Caco-2 (cell line): ENCODE results near the gene TJAP1. TPM values are rescaled to one million over a fixed set of nuclear protein-coding genes. Genes with fewer than 3 reads are reported as not detected.

Experiments
- BruUV-seq: library from RNA; stranded (reverse); fragments of 400-500 nt; replicated peaks from 2 replicates; lab custom pipeline; 2021; lab: Mats Ljungman, UMichigan
- CTCF ChIA-PET: fragments of 300-600 bp; sonication (Branson Sonifier 250); formaldehyde crosslinking; loops from one replicate; lab custom pipeline; 2022; ENCODE audit warnings: antibody characterized with exemption; lab: Charles Lee
- POLR2A ChIA-PET: fragments of 300-600 bp; sonication (Branson Sonifier 250); formaldehyde crosslinking; loops from one replicate; lab custom pipeline; 2022; ENCODE audit warnings: antibody characterized with exemption; lab: Charles Lee
- DNase-seq, 2 experiments: peaks; one replicate each; pipeline versions ENCODE4 v3.0.0 to v3.0.0-alpha.2; 2020 to 2022
- H3K27me3 ChIP-seq: replicated peaks from 2 replicates; pipeline ENCODE4 v1.6.0; 2011; ENCODE audit warnings: low read length; ENCODE audit not compliant: control insufficient read depth, insufficient read depth
- H3K36me3 ChIP-seq: 2 replicates; pipeline ENCODE4 v1.5.1; 2011; ENCODE audit warnings: low read length; ENCODE audit not compliant: control insufficient read depth, insufficient read depth
- H3K4me1 ChIP-seq: fragments of 250-450 bp; sonication (Bioruptor Pico); 2 replicates; pipeline ENCODE4 v1.5.1; 2020; ENCODE audit warnings: mild to moderate bottlenecking
- H3K4me3 ChIP-seq: 2 replicates; pipeline ENCODE4 v1.5.1; 2011; ENCODE audit warnings: low read depth, mild to moderate bottlenecking, control low read depth, low read length
- H3K9me3 ChIP-seq: fragments of 250-450 bp; sonication (Bioruptor Pico); 2 replicates; pipeline ENCODE4 v1.5.1; 2020; ENCODE audit warnings: mild to moderate bottlenecking, moderate library complexity
- H3K27ac Mint-ChIP-seq: one replicate; pipeline ENCODE4 v1.8.0; 2022; ENCODE audit warnings: mixed read lengths; ENCODE audit not compliant: unreplicated experiment
- H3K27me3 Mint-ChIP-seq: one replicate; pipeline ENCODE4 v1.8.0; 2022; ENCODE audit warnings: mixed read lengths; ENCODE audit not compliant: insufficient read depth, unreplicated experiment
- H3K36me3 Mint-ChIP-seq: one replicate; pipeline ENCODE4 v1.8.0; 2022; ENCODE audit warnings: mild to moderate bottlenecking, mixed read lengths; ENCODE audit not compliant: insufficient read depth, unreplicated experiment
- H3K4me1 Mint-ChIP-seq: one replicate; pipeline ENCODE4 v1.8.0; 2022; ENCODE audit warnings: low read depth, mixed read lengths; ENCODE audit not compliant: unreplicated experiment
- H3K4me3 Mint-ChIP-seq: one replicate; pipeline ENCODE4 v1.8.0; 2022; ENCODE audit warnings: mild to moderate bottlenecking, moderate library complexity, mixed read lengths; ENCODE audit not compliant: unreplicated experiment
- H3K9me3 Mint-ChIP-seq: one replicate; pipeline ENCODE4 v1.8.0; 2022; ENCODE audit warnings: mixed read lengths; ENCODE audit not compliant: unreplicated experiment
- intact Hi-C: fragments of 100-400 bp; cut with micrococcal nuclease; formaldehyde crosslinking; loops from one replicate; pipeline ENCODE4 v1.10.0; 2022; ENCODE audit not compliant: unreplicated experiment
- total RNA-seq: library from RNA; stranded (reverse); gene quantifications from 2 replicates; pipeline ENCODE4 v1.2.3, GENCODE V29; 2022
- TF ChIP-seq, protein P1 (sequence below), 2 experiments: fragments of 200-600 bp in 1 of 2; IDR thresholded peaks; 1 replicate in 1 of 2; 2 replicates in 1 of 2; pipeline versions ENCODE4 v1.5.1 to v1.8.0; 2011 to 2022; ENCODE audit warnings: antibody characterized with exemption in 1 of 2, control low read depth in 1 of 2, inconsistent platforms in 1 of 2, low read depth in 1 of 2, low read length in 1 of 2, mild to moderate bottlenecking in 1 of 2, moderate library complexity in 1 of 2; ENCODE audit not compliant: insufficient read depth in 1 of 2, severe bottlenecking in 1 of 2, unreplicated experiment in 1 of 2

Gene TJAP1
- total RNA-seq, 1 experiment from 2014 or later, result 34.0 TPM

DNA sequence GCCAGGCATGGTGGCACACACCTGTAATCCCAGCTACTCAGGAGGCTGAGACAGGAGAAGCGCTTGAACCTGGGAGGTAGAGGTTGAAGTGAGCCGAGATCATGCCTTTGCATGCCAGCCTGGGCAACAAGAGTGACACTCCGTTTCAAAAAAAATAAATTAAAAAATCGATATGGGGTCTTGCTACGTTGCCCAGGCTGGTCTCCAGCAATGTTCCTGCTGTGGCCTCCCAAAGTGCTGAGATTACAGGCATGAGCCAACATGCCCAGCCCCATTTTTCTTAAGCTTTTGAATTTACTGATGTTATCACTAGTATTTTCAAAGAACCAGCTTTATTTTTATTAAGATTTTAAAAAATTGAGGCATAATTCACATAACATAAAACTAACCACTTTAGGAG, 63.1 kb downstream of the TJAP1 start:
- ChIA-PET CTCF (no interaction called here), POLR2A (no interaction called here)
- DNase-seq, result no peak
- BruUV-seq, result no TSS peak
- Mint-ChIP-seq H3K9me3 (no peaks in the 10 kb centered on the region), H3K27me3 (no peaks in the 10 kb centered on the region), H3K27ac (no peak overlapping the region), H3K4me1 (no peaks in the 10 kb centered on the region), H3K36me3 (peaks cover 72% of the 10 kb centered on the region), H3K4me3 (no peak overlapping the region)
- Histone ChIP-seq H3K36me3 (no peaks in the 10 kb centered on the region), H3K4me1 (no peaks in the 10 kb centered on the region), H3K9me3 (no peaks in the 10 kb centered on the region), H3K27me3 (no peaks in the 10 kb centered on the region), H3K4me3 (no peak overlapping the region)
- intact Hi-C loops, result no loop called here
- TF ChIP-seq, protein P1, sequence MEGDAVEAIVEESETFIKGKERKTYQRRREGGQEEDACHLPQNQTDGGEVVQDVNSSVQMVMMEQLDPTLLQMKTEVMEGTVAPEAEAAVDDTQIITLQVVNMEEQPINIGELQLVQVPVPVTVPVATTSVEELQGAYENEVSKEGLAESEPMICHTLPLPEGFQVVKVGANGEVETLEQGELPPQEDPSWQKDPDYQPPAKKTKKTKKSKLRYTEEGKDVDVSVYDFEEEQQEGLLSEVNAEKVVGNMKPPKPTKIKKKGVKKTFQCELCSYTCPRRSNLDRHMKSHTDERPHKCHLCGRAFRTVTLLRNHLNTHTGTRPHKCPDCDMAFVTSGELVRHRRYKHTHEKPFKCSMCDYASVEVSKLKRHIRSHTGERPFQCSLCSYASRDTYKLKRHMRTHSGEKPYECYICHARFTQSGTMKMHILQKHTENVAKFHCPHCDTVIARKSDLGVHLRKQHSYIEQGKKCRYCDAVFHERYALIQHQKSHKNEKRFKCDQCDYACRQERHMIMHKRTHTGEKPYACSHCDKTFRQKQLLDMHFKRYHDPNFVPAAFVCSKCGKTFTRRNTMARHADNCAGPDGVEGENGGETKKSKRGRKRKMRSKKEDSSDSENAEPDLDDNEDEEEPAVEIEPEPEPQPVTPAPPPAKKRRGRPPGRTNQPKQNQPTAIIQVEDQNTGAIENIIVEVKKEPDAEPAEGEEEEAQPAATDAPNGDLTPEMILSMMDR (IDR thresholded peaks at IDR 0.05; ENCODE audit: insufficient read depth in 1 of 2, low read depth in 1 of 2, low read length in 1 of 2, severe bottlenecking in 1 of 2, unreplicated experiment in 1 of 2), result no peak

DNA sequence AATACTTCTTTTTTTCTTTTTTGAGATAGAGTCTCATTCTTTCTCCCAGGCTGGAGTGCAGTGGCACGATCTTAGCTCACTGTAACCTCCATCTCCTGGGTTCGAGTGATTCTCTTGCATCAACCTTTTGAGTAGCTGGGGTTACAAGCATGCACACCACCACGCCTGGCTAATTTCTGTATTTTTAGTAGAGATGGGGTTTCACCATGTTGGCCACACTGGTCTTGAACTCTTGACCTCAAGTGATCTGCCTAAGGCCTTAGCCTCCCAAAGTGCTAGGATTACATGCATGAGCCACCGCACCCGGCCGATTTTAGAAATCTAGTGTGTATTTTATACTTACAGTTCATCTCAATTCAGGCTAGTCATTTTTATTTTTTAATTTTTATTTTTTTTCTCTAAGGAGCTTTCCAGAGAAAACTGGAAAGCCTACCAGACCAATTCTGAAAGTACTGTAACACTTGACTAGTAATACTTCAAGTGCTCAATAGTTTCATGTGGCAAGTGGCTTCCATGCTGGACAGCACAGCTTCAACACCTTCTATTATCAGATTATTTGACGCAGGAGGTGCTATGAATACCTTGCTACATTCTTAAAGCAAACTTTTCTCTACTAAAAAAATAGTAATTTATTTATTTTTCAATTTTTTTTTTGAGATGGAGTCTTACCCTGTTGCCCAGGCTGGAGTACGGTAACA, 64.6 kb downstream of the TJAP1 start:
- ChIA-PET POLR2A (interaction anchor here (0.6 to 0.7 kb wide), 2 partner anchors 35 to 1494 kb away, joined by 3 to 4 read pairs; no protein-coding TSS in a partner anchor), CTCF (no interaction called here)
- H3K4me1 Mint-ChIP-seq, result no peaks in the 10 kb centered on the region
- H3K36me3 Mint-ChIP-seq, result peaks cover 70% of the 10 kb centered on the region
- no peak overlapping the region for H3K4me3 Mint-ChIP-seq
- H3K27me3 Mint-ChIP-seq, result no peaks in the 10 kb centered on the region
- H3K27me3 ChIP-seq, result no peaks in the 10 kb centered on the region
- no TSS peak for BruUV-seq
- intact Hi-C loops, result no loop called here
- H3K36me3 ChIP-seq, result no peaks in the 10 kb centered on the region
- TF ChIP-seq, protein P1 (IDR thresholded peaks at IDR 0.05; ENCODE audit: insufficient read depth in 1 of 2, low read depth in 1 of 2, low read length in 1 of 2, severe bottlenecking in 1 of 2, unreplicated experiment in 1 of 2), result no peak
- H3K4me1 ChIP-seq, result no peaks in the 10 kb centered on the region
- H3K9me3 Mint-ChIP-seq, result no peaks in the 10 kb centered on the region
- DNase-seq, result no peak
- H3K4me3 ChIP-seq, result no peak overlapping the region
- no peaks in the 10 kb centered on the region for H3K9me3 ChIP-seq
- H3K27ac Mint-ChIP-seq, result no peak overlapping the region

DNA sequence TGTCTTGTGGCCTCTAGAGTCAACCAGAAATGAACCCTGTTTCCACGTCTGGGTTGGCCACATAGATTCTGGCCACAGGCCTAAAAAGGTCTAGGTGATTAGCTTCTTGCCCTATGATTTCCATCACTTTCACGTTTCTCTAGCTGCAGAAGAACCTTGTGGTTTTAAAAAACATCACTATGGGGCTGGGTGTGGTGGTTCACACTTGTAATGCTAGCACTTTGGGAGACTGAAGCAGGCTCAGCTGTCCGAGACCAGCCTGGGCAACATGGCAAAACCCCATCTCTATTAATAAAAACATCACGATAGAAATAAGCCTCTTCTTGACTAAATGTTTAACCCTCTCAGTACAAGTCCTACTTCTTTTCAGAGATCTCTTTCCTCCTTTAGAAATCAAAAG, 67.1 kb downstream of the TJAP1 start:
- H3K9me3 ChIP-seq, result no peaks in the 10 kb centered on the region
- no peaks in the 10 kb centered on the region for H3K4me1 Mint-ChIP-seq
- H3K9me3 Mint-ChIP-seq, result no peaks in the 10 kb centered on the region
- H3K4me3 Mint-ChIP-seq, result no peak overlapping the region
- H3K4me1 ChIP-seq, result no peaks in the 10 kb centered on the region
- TF ChIP-seq, protein P1 (IDR thresholded peaks at IDR 0.05; ENCODE audit: insufficient read depth in 1 of 2, low read depth in 1 of 2, low read length in 1 of 2, severe bottlenecking in 1 of 2, unreplicated experiment in 1 of 2), result no peak
- BruUV-seq, result no TSS peak
- no peak overlapping the region for H3K27ac Mint-ChIP-seq
- H3K27me3 ChIP-seq, result no peaks in the 10 kb centered on the region
- intact Hi-C loops, result no loop called here
- H3K27me3 Mint-ChIP-seq, result no peaks in the 10 kb centered on the region
- H3K36me3 Mint-ChIP-seq, result peaks cover 82% of the 10 kb centered on the region
- H3K36me3 ChIP-seq, result no peaks in the 10 kb centered on the region; the same call in 1 of the 2 replicates
- CTCF ChIA-PET, result no interaction called here
- H3K4me3 ChIP-seq, result no peak overlapping the region
- DNase-seq, result no peak
- POLR2A ChIA-PET, result no interaction called here
